Activated CD8-positive, alpha-beta T cell treated with anti-CD3 and anti-CD28 coated beads, Interleukin-2, amount 10 ng/mL, durations not matched to agents 7 days and 5 days (primary cell): ENCODE measurements around the gene CCIN. TPM values are rescaled to one million over a fixed set of nuclear protein-coding genes. Genes with fewer than 3 reads are reported as not detected.

Source experiments
- ATAC-seq: fragments of 150-1000 bp; cut with Tn5 transposase; one replicate; pipeline ENCODE4 v1.10.0; 2021; ENCODE audit warnings: moderate library complexity
- CTCF ChIA-PET: fragments of 350-600 bp; sonication (Branson Sonifier 250); formaldehyde crosslinking; loops from one replicate; lab custom pipeline; 2021; ENCODE audit warnings: antibody characterized with exemption; lab: Charles Lee
- POLR2A ChIA-PET: fragments of 350-600 bp; sonication (Branson Sonifier 250); formaldehyde crosslinking; loops from one replicate; lab custom pipeline; 2021; ENCODE audit warnings: antibody characterized with exemption; lab: Charles Lee
- DNase-seq: peaks from one replicate; pipeline ENCODE4 v3.0.0-alpha.2; 2020
- H3K27ac Mint-ChIP-seq: one replicate; pipeline ENCODE4 v1.8.0; 2021; ENCODE audit warnings: mild to moderate bottlenecking, mixed read lengths
- H3K27me3 Mint-ChIP-seq: one replicate; pipeline ENCODE4 v1.8.0; 2021; ENCODE audit warnings: low read depth, mixed read lengths
- H3K36me3 Mint-ChIP-seq: one replicate; pipeline ENCODE4 v1.8.0; 2021; ENCODE audit warnings: low read depth, mixed read lengths
- H3K4me1 Mint-ChIP-seq: one replicate; pipeline ENCODE4 v1.8.0; 2021; ENCODE audit warnings: low read depth, mixed read lengths
- H3K4me3 Mint-ChIP-seq: one replicate; pipeline ENCODE4 v1.8.0; 2021; ENCODE audit warnings: mild to moderate bottlenecking, mixed read lengths
- H3K9me3 Mint-ChIP-seq: one replicate; pipeline ENCODE4 v1.8.0; 2022; ENCODE audit warnings: mixed read lengths; ENCODE audit not compliant: insufficient read depth
- total RNA-seq, 2 experiments: library from RNA; stranded (reverse); gene quantifications; one replicate each; pipeline ENCODE4 v1.2.3, GENCODE V29; 2021

Gene CCIN
- total RNA-seq, 2 experiments from 2014 or later, result 0.13 to 0.32 TPM

GRCh38 chr9:36132086-36132485, 37.1 kb upstream of the CCIN start:
- Mint-ChIP-seq H3K27ac (no peak overlapping the region), H3K36me3 (peaks cover 1% of the 10 kb centered on the region), H3K4me1 (peaks cover 24% of the 10 kb centered on the region), H3K4me3 (no peak overlapping the region), H3K27me3 (peaks cover 20% of the 10 kb centered on the region), H3K9me3 (no peaks in the 10 kb centered on the region)
- ChIA-PET POLR2A (no interaction called here), CTCF (interaction anchor here (2.2 to 2.6 kb wide), 2 partner anchors 29 to 34 kb away, joined by 6 to 9 read pairs; no protein-coding TSS in a partner anchor)
- ATAC-seq (no peak), DNase-seq (no peak)

GRCh38 chr9:36134761-36135505, 34.3 kb upstream of the CCIN start:
- Mint-ChIP-seq H3K36me3 (peaks cover 21% of the 10 kb centered on the region), H3K4me1 (peaks cover 37% of the 10 kb centered on the region), H3K4me3 (peak overlapping the region; percentile 73), H3K27me3 (peaks cover 23% of the 10 kb centered on the region), H3K27ac (no peak overlapping the region), H3K9me3 (no peaks in the 10 kb centered on the region)
- ChIA-PET CTCF (no interaction called here), POLR2A (no interaction called here)
- no peak for ATAC-seq
- no peak for DNase-seq

GRCh38 chr9:36135741-36136271, 33.4 kb upstream of the CCIN start:
- CTCF ChIA-PET, result interaction anchor here (0.9 to 3.2 kb wide), 5 partner anchors 13 to 33 kb away, joined by 3 to 26 read pairs (median 5); no protein-coding TSS in a partner anchor
- no peaks in the 10 kb centered on the region for H3K9me3 Mint-ChIP-seq
- H3K27ac Mint-ChIP-seq, result peak overlapping the region; percentile 75
- POLR2A ChIA-PET, result interaction anchor here (0.6 to 1.8 kb wide), 5 partner anchors 13 to 34 kb away, joined by 3 to 7 read pairs (median 6); no protein-coding TSS in a partner anchor
- H3K36me3 Mint-ChIP-seq, result peaks cover 26% of the 10 kb centered on the region
- no peak for ATAC-seq
- H3K4me3 Mint-ChIP-seq, result peak overlapping the region; percentile 73
- peaks cover 23% of the 10 kb centered on the region for H3K27me3 Mint-ChIP-seq
- H3K4me1 Mint-ChIP-seq, result peaks cover 45% of the 10 kb centered on the region
- DNase-seq, result no peak

DNA sequence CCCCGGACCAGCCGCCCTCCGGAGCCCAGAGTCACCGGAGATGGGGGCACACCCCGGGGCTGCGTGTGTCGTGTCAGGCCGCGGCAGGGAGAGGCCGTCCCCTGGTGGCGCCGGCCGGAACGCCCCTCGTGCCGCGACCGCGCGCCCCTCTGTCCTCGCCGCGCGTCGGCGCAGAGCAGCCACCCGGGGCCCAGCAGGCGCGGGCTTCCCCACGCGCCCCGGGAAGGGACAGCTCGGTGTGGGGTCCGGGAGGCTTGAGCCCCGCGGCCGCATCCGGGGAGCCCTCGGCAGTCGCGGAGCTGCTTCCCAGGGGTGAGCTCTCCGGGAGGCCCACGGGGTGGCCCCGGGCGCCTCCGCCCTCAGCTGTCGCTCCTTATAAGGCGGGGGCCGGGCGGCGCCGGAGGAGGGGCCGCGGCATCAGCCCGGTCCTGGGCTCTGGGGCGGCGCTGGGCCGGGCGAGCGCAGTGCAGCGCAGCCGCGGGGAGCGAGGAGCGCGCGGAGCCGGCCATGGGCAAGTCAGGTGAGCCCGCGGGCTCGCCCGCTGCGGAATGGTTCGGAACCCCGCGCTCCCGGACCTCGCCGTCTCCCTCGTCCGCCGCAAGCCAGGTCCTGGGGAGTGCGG, 32.8 kb upstream of the CCIN start, which contains the start of gene GLIPR2:
Gene GLIPR2, plus strand, starts transcription at position 462 of the 622 bp plus-strand sequence. Its CDS starts 46 bp downstream, at position 508.
- no peaks in the 10 kb centered on the region for H3K9me3 Mint-ChIP-seq
- peak; percentile 83 for DNase-seq
- ATAC-seq, result peak; percentile 98
- peaks cover 51% of the 10 kb centered on the region for H3K4me1 Mint-ChIP-seq
- H3K4me3 Mint-ChIP-seq, result peak within 1 kb of the TSS; percentile 87
- ChIA-PET POLR2A (interaction anchor here (0.6 to 1.8 kb wide), 6 partner anchors 11 to 35 kb away, joined by 3 to 7 read pairs (median 6); no protein-coding TSS in a partner anchor), CTCF (interaction anchor here (0.6 to 3.2 kb wide), 9 partner anchors 12 to 54 kb away, joined by 3 to 26 read pairs (median 5); partner anchors contain the start of gene CLTA)
- H3K27me3 Mint-ChIP-seq, result peaks cover 23% of the 10 kb centered on the region
- peak within 1 kb of the TSS; percentile 75 for H3K27ac Mint-ChIP-seq
- peaks cover 28% of the 10 kb centered on the region for H3K36me3 Mint-ChIP-seq

DNA sequence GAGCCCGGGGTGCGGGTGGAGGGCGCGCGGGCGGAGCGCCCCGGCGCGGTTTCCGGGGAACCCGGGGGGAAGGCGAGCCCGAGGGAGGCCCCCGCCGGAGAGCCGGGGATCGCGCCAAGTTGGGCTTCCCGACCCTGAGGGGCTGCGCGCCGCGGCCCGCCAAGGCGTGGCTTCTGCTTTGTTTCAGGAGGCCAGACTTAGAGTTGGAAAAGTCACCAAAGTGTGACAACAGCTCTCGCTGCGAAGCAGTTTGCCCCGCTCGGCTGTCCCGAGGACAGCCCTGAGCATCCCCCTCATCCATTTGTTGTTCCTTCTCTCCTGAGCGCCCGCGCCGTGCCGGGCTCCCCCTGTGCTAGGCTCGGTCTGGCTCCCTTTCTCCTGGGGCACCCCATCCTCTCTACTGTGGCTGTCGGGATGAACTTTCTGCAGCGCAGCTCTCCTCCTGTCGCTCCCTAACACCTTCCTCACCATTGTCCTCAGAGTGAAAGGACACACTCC, 32.2 kb upstream of the CCIN start:
- Mint-ChIP-seq H3K27me3 (peaks cover 23% of the 10 kb centered on the region), H3K4me3 (peak overlapping the region; percentile 87), H3K36me3 (peaks cover 28% of the 10 kb centered on the region), H3K27ac (peak overlapping the region; percentile 53), H3K9me3 (no peaks in the 10 kb centered on the region), H3K4me1 (peaks cover 57% of the 10 kb centered on the region)
- POLR2A ChIA-PET, result interaction anchor here (0.9 to 1.8 kb wide), 5 partner anchors 11 to 29 kb away, joined by 3 to 6 read pairs (median 5); no protein-coding TSS in a partner anchor
- ATAC-seq (no peak), DNase-seq (no peak)
- CTCF ChIA-PET, result interaction anchor here (0.6 to 3.2 kb wide), 9 partner anchors 12 to 53 kb away, joined by 3 to 26 read pairs (median 5); partner anchors contain the start of gene CLTA

DNA sequence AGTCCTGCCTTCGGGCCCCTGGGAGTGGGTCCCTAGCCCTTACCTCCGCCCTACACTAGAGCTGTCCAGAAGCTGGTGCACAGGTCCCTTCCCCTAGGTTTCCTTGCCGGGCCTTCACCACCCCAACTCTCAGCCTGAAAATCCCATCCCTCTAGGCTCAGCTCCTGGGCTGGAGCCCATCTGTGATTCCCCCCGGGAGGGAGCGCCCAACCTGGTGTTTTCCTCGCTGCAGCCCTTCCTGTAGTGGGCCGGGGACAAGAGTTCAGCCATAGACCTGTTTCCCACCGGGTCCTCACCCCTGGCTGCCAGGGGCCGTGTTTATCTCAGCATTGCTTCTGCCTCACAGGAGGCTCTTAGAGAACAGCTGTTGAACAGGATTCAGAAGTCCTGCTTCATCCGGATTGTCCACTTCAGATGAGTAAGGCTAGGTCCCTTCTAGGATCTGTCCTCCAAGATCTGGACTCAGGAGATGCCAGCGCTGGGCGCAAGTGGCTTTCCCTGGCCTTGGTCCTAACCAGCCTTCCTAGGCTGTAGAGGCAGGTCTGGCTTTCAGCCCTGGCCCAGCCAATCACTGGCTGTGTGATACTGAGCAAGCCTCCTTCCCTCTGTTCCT, 31.7 kb upstream of the CCIN start:
- Mint-ChIP-seq H3K4me3 (peak overlapping the region; percentile 87), H3K27me3 (peaks cover 19% of the 10 kb centered on the region), H3K9me3 (no peaks in the 10 kb centered on the region), H3K4me1 (peaks cover 62% of the 10 kb centered on the region), H3K36me3 (peaks cover 33% of the 10 kb centered on the region), H3K27ac (peak overlapping the region; percentile 53)
- DNase-seq (no peak), ATAC-seq (no peak)
- CTCF ChIA-PET, result interaction anchor here (1.1 to 3.2 kb wide), 4 partner anchors 14 to 39 kb away, joined by 4 to 26 read pairs (median 6); no protein-coding TSS in a partner anchor
- POLR2A ChIA-PET, result interaction anchor here (0.9 to 1.8 kb wide), 3 partner anchors 10 to 29 kb away, joined by 3 to 6 read pairs (median 5); no protein-coding TSS in a partner anchor

- POLR2A ChIA-PET, result interaction anchor here (1.7 to 2.1 kb wide), 2 partner anchors 11 to 13 kb away, joined by 7 to 10 read pairs; no protein-coding TSS in a partner anchor
These were observed 30.7 kb upstream of the CCIN start for GRCh38 chr9:36138496-36138895.

GRCh38 chr9:36138901-36139300, 30.3 kb upstream of the CCIN start:
- Mint-ChIP-seq H3K9me3 (no peaks in the 10 kb centered on the region), H3K4me3 (no peak overlapping the region), H3K27ac (peak overlapping the region; percentile 88), H3K27me3 (peaks cover 17% of the 10 kb centered on the region), H3K4me1 (peaks cover 76% of the 10 kb centered on the region), H3K36me3 (peaks cover 47% of the 10 kb centered on the region)
- CTCF ChIA-PET, result interaction anchor here (1.1 to 3.2 kb wide), 5 partner anchors 13 to 52 kb away, joined by 3 to 26 read pairs (median 4); partner anchors contain the start of gene CLTA
- ATAC-seq (no peak), DNase-seq (no peak)
- POLR2A ChIA-PET, result interaction anchor here (1.7 to 2.1 kb wide), 2 partner anchors 10 to 13 kb away, joined by 7 to 10 read pairs; no protein-coding TSS in a partner anchor

More at GRCh38 chr9:36138496-36138895, 30.7 kb upstream of the CCIN start:
- no peak for ATAC-seq
- no peaks in the 10 kb centered on the region for H3K9me3 Mint-ChIP-seq
- peaks cover 17% of the 10 kb centered on the region for H3K27me3 Mint-ChIP-seq
- H3K36me3 Mint-ChIP-seq, result peaks cover 43% of the 10 kb centered on the region
- peak overlapping the region; percentile 87 for H3K4me3 Mint-ChIP-seq
- H3K27ac Mint-ChIP-seq, result no peak overlapping the region
- CTCF ChIA-PET, result interaction anchor here (1.1 to 3.2 kb wide), 4 partner anchors 33 to 52 kb away, joined by 3 to 26 read pairs (median 6); partner anchors contain the start of gene CLTA
- no peak for DNase-seq
- H3K4me1 Mint-ChIP-seq, result peaks cover 72% of the 10 kb centered on the region

GRCh38 chr9:36140086-36141084, 28.8 kb upstream of the CCIN start:
- H3K27me3 Mint-ChIP-seq, result peaks cover 9% of the 10 kb centered on the region
- H3K36me3 Mint-ChIP-seq, result peaks cover 62% of the 10 kb centered on the region
- CTCF ChIA-PET, result interaction anchor here (1.3 to 2.0 kb wide), 4 partner anchors 12 to 49 kb away, joined by 4 to 19 read pairs (median 8); no protein-coding TSS in a partner anchor
- DNase-seq (peak; percentile 51), ATAC-seq (peak; percentile 7)
- POLR2A ChIA-PET, result interaction anchor here (0.6 to 2.1 kb wide), 3 partner anchors 9 to 19 kb away, joined by 3 to 10 read pairs (median 7); no protein-coding TSS in a partner anchor
- H3K4me1 Mint-ChIP-seq, result peaks cover 90% of the 10 kb centered on the region
- H3K27ac Mint-ChIP-seq, result peak overlapping the region; percentile 88
- peak overlapping the region; percentile 67 for H3K4me3 Mint-ChIP-seq
- no peaks in the 10 kb centered on the region for H3K9me3 Mint-ChIP-seq
